Psoas muscle (tissue), 8 donors: Measurements from ENCODE around the gene RASEF. TPM values are rescaled to one million over a fixed set of nuclear protein-coding genes. Genes with fewer than 3 reads are reported as not detected.

Source experiments
- ATAC-seq, 4 donors: fragments of 200-7000 bp; cut with Tn5 transposase; one replicate each; pipeline ENCODE4 v1.9.1; 2020; ENCODE audit warnings: moderate library complexity in 3 of 4, mild to moderate bottlenecking in 2 of 4
- DNase-seq, 2 donors: peaks; one replicate each; pipeline ENCODE4 v3.0.0-alpha.2; 2020
- H3K27ac ChIP-seq: fragments of 200-600 bp; one replicate; pipeline ENCODE4 v1.8.0; 2022
- H3K27me3 ChIP-seq, 3 donors: fragments of 200-600 bp in 1 of 3; one replicate each; pipeline versions ENCODE4 v1.6.1 to v1.8.0; 2013 to 2022; ENCODE audit warnings: low read length in 2 of 3, mild to moderate bottlenecking in 2 of 3, moderate library complexity in 1 of 3; ENCODE audit not compliant: insufficient read depth in 3 of 3
- H3K36me3 ChIP-seq, 2 donors: fragments of 200-600 bp in 1 of 2; one replicate each; pipeline versions ENCODE4 v1.6.1 to v1.8.0; 2013 to 2022; ENCODE audit warnings: low read depth in 1 of 2, mild to moderate bottlenecking in 1 of 2, moderate library complexity in 1 of 2; ENCODE audit not compliant: insufficient read depth in 1 of 2
- H3K4me1 ChIP-seq: fragments of 200-600 bp; one replicate; pipeline ENCODE4 v1.8.0; 2022
- H3K4me3 ChIP-seq: fragments of 200-600 bp; one replicate; pipeline ENCODE4 v1.8.0; 2022; ENCODE audit warnings: mild to moderate bottlenecking
- H3K9me3 ChIP-seq: fragments of 200-600 bp; one replicate; pipeline ENCODE4 v1.8.0; 2022
- WGBS, 3 donors: extraction: QIAGEN DNeasy Blood & Tissue Kit; methylation state at CpG; one replicate each; pipeline versions ENCODE4 v1.1.6 to v1.1.7; 2013; 5-methylcytosine and 5-hydroxymethylcytosine counted together
- intact Hi-C, 2 donors: fragments of 100-400 bp; cut with DNase I; formaldehyde crosslinking; loops; one replicate each; pipeline versions ENCODE4 v1.11.0 to v1.14.2; 2022
- polyA plus RNA-seq, 3 donors: library from polyadenylated mRNA; stranded (reverse); fragments of 200-250 nt; gene quantifications; one replicate each; pipeline ENCODE4 v1.2.3, GENCODE V29; 2013
- total RNA-seq, 4 donors: library from RNA; stranded (reverse); fragmentation: NEBNext Ultra II Directional in 2 of 4; extraction: Animal tissue kit (Norgen Biotek cat#: 25700) in 2 of 4; gene quantifications; one replicate each; pipeline versions ENCODE4 v1.2.1 to v1.2.4, GENCODE V29; 2021 to 2023
- TF ChIP-seq, protein P1 (sequence below): fragments of 200-600 bp; IDR thresholded peaks from one replicate; pipeline ENCODE4 v1.8.0; 2022; ENCODE audit warnings: antibody characterized with exemption
- donor health status: healthy with polysubstance abuse.
- donor health status: DM: no; HTN: no; CAD: no; lungs with moderate emphysema.
- donor health status: Bipolar disorder and iron deficiency.
- donor health status: healthy.
- donor health status: DM: yes; HTN: yes; CAD: no.
- donor health status: DM: no; HTN: no; CAD: no.
- donor health status: DM: no; HTN: no; CAD: no.
- donor health status: DM: yes; HTN: yes; CAD: no.

RASEF gene
- total and polyA plus RNA-seq, 7 donors = 0.01 to 0.11 (median 0.06) TPM; not detected in 1

DNA sequence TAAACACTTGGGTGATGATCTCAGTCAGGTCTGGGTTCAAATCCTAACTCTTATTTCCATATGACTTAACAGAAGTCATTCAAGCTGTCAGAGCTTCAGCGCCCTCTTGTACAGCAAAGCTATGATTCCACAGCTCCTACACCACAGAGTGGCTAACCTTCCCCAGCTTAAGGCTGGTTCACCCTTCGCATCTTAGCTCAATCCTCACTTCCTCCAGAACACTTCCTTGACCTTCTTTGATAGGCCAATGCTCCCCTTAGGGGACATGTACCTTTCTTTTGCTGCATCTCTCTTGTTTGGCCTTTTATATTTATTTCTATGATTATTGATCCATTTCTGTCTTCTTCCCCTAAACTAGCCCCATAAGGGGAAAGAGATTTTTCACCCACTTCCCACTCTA lies 57.0 kb downstream of the RASEF start:
- no peak for DNase-seq
- Histone ChIP-seq H3K27me3 (no peaks in the 10 kb centered on the region), H3K4me3 (no peak overlapping the region), H3K27ac (no peak overlapping the region), H3K9me3 (no peaks in the 10 kb centered on the region), H3K4me1 (no peaks in the 10 kb centered on the region), H3K36me3 (no peaks in the 10 kb centered on the region)
- intact Hi-C loops = no loop called here
- no peak for ATAC-seq
- WGBS, 3 donors = 93 to 100% (median 98%) methylated on average over 2 of the region's 2 CpGs
- TF ChIP-seq, protein P1, sequence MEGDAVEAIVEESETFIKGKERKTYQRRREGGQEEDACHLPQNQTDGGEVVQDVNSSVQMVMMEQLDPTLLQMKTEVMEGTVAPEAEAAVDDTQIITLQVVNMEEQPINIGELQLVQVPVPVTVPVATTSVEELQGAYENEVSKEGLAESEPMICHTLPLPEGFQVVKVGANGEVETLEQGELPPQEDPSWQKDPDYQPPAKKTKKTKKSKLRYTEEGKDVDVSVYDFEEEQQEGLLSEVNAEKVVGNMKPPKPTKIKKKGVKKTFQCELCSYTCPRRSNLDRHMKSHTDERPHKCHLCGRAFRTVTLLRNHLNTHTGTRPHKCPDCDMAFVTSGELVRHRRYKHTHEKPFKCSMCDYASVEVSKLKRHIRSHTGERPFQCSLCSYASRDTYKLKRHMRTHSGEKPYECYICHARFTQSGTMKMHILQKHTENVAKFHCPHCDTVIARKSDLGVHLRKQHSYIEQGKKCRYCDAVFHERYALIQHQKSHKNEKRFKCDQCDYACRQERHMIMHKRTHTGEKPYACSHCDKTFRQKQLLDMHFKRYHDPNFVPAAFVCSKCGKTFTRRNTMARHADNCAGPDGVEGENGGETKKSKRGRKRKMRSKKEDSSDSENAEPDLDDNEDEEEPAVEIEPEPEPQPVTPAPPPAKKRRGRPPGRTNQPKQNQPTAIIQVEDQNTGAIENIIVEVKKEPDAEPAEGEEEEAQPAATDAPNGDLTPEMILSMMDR = no peak

DNA sequence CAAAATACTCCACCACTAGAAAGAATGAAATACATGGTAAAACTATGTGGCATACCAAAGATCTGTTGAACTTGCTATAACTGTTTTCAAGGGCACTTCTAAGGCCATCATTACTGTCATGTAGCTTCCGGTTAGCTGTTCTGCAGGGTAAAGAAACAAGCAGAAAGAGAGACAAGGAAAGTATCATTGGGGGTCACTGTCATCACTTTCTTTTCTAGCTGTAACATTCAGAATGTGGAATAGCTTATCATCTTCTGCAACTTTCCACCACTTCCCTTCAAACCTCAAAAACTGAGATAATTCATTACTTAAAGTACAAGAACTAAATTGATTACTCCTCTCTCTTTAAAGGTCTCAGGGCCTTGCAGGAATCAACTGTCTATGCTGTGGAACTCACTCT lies 57.6 kb downstream of the RASEF start:
- intact Hi-C loops = no loop called here
- H3K27me3 ChIP-seq = no peaks in the 10 kb centered on the region
- 89 to 93% (median 90%) methylated on average over 1 of the region's 1 CpG for WGBS, 3 donors
- TF ChIP-seq, protein P1 = no peak
- ATAC-seq (no peak), DNase-seq (no peak)
- no peak overlapping the region for H3K4me3 ChIP-seq
- H3K36me3 ChIP-seq = no peaks in the 10 kb centered on the region
- H3K9me3 ChIP-seq = no peaks in the 10 kb centered on the region
- H3K4me1 ChIP-seq = no peaks in the 10 kb centered on the region
- H3K27ac ChIP-seq = no peak overlapping the region

DNA sequence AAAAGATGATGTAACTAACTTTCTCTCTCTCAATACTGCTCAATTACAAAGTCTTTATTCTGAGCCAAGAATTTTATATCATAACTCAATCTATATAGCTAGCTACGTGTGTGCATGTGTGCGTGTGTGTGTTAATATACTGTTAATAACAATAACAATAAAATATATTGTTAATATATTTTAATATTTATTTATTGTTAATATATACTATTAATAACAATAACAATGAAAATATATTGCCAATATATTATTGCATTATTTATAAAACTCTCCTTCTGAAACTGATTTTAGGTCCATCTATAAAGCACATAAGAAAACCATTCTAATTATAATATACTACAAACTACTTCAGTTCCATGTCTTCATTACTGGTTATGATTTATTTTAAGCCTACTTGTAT lies 60.6 kb downstream of the RASEF start:
- intact Hi-C loops = no loop called here
- Histone ChIP-seq H3K4me3 (no peak overlapping the region), H3K4me1 (no peaks in the 10 kb centered on the region), H3K27me3 (no peaks in the 10 kb centered on the region), H3K36me3 (no peaks in the 10 kb centered on the region), H3K9me3 (no peaks in the 10 kb centered on the region), H3K27ac (no peak overlapping the region)
- no peak for DNase-seq
- no peak for ATAC-seq
- WGBS, 3 donors = 96 to 97% (median 96%) methylated on average over 2 of the region's 2 CpGs
- TF ChIP-seq, protein P1 = no peak

DNA sequence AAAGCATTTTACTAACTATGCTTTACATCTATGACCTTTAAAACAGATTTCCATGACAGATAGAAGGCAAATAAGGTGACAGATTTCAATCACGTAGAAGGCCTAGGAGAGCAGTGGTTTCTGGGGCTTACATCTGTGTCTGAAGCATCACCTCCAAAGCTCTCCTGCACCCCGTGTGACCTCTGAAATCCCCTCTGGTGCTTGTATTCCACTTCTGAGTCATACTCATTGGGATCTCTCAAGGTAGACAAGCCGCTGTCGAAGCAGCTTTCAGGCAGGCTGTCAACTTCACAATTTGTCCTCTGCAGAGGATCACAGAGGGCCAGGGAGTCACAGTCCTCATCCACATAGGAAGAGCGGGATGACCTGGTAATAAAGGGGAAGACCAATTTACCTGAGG lies 62.2 kb downstream of the RASEF start:
- H3K27me3 ChIP-seq = no peaks in the 10 kb centered on the region
- no peaks in the 10 kb centered on the region for H3K4me1 ChIP-seq
- no peak for DNase-seq
- 88 to 93% (median 92%) methylated on average over 5 of the region's 5 CpGs for WGBS, 3 donors
- TF ChIP-seq, protein P1 = no peak
- no peaks in the 10 kb centered on the region for H3K9me3 ChIP-seq
- no peak for ATAC-seq
- no peak overlapping the region for H3K27ac ChIP-seq
- H3K36me3 ChIP-seq = no peaks in the 10 kb centered on the region
- no peak overlapping the region for H3K4me3 ChIP-seq
- intact Hi-C loops = no loop called here

DNA sequence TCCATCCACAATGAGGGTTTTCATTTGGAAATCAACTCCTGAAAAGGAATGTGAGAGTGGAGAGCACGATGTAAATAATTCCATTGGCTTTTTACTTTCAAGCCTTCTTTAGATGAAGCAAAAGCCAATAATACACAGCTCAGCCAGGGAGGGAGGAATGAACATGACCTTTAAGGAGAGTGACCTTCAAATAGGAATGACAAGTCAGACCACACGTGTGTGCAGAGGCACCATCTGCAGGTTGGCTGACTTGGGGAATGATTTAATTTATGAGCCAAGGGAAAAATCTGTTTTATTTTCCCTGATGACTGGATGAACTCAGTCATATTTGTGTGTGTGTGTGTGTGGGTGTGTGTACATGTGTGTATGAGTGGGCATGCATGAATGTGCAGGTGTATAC lies 64.5 kb downstream of the RASEF start:
- WGBS, 3 donors = 8 to 16% (median 11%) methylated on average over 2 of the region's 2 CpGs
- intact Hi-C loops = no loop called here
- no peak for ATAC-seq

More for the DNA sequence above, 64.5 kb downstream of the RASEF start:
- H3K27me3 ChIP-seq = no peaks in the 10 kb centered on the region
- no peaks in the 10 kb centered on the region for H3K4me1 ChIP-seq
- no peak overlapping the region for H3K27ac ChIP-seq
- H3K4me3 ChIP-seq = no peak overlapping the region
- DNase-seq = no peak
- TF ChIP-seq, protein P1 = no peak
- H3K9me3 ChIP-seq = no peaks in the 10 kb centered on the region
- no peaks in the 10 kb centered on the region for H3K36me3 ChIP-seq
